Tibial artery (tissue), 4 donors: ENCODE data around the gene KIFC3.

Experiments
- DNase-seq, 2 donors: peaks; one replicate each; pipeline ENCODE4 v3.0.0-alpha.2; 2019
- H3K27ac ChIP-seq, 2 donors: fragments of 200-600 bp; sonication (generic) in 1 of 2; 1 replicate in 1 of 2; 2 replicates in 1 of 2; pipeline ENCODE4 v1.5.1; 2018 to 2019; ENCODE audit warnings: mild to moderate bottlenecking in 1 of 2
- H3K27me3 ChIP-seq, 2 donors: fragments of 200-600 bp; sonication (generic) in 1 of 2; one replicate each; pipeline versions ENCODE4 v1.5.1 to v1.6.0; 2016 to 2019
- H3K36me3 ChIP-seq, 3 donors: fragments of 200-600 bp; sonication (generic) in 2 of 3; one replicate each; pipeline ENCODE4 v1.5.1; 2016 to 2019; ENCODE audit warnings: mild to moderate bottlenecking in 2 of 3
- H3K4me1 ChIP-seq, 4 donors: fragments of 200-600 bp; sonication (generic) in 2 of 4; 1 replicate in 3 of 4; 2 replicates in 1 of 4; pipeline ENCODE4 v1.5.1; 2016 to 2019
- H3K4me3 ChIP-seq, 2 donors: fragments of 200-600 bp; sonication (generic) in 1 of 2; 1 replicate in 1 of 2; 2 replicates in 1 of 2; pipeline ENCODE4 v1.5.1; 2018 to 2019; ENCODE audit warnings: mild to moderate bottlenecking in 2 of 2
- H3K9me3 ChIP-seq, 3 donors: fragments of 200-600 bp; sonication (generic) in 1 of 3; one replicate each; pipeline ENCODE4 v1.5.1; 2016 to 2019
- CTCF ChIP-seq, 2 experiments: fragments of 200-600 bp in 1 of 2; fragments of 450-650 bp in 1 of 2; IDR thresholded peaks; one replicate each; pipeline ENCODE4 v1.5.1; 2017 to 2019; ENCODE audit warnings: antibody characterized with exemption in 2 of 2, mild to moderate bottlenecking in 1 of 2, moderate library complexity in 1 of 2
- intact Hi-C: fragments of 100-400 bp; cut with DNase I; formaldehyde crosslinking; loops from one replicate; pipeline ENCODE4 v1.15.0; 2023; ENCODE audit warnings: low total_unique reads

KIFC3 gene

GRCh38 chr16:57771141-57771785 is 31.0 kb downstream of the KIFC3 start:
- Histone ChIP-seq H3K4me1 (no peaks in the 10 kb centered on the region), H3K4me3 (no peak overlapping the region), H3K36me3 (peaks cover 23 to 64% (median 60%) of the 10 kb centered on the region in 3 donors), H3K27me3 (no peaks in the 10 kb centered on the region), H3K9me3 (no peaks in the 10 kb centered on the region), H3K27ac (no peak overlapping the region)
- intact Hi-C loops = no loop called here
- TF ChIP-seq CTCF (IDR thresholded peaks at IDR 0.05) = no peak
- no peak for DNase-seq

GRCh38 chr16:57770361-57770760 is 31.9 kb downstream of the KIFC3 start:
- Histone ChIP-seq H3K27me3 (no peaks in the 10 kb centered on the region), H3K9me3 (no peaks in the 10 kb centered on the region), H3K36me3 (peaks cover 23 to 64% (median 56%) of the 10 kb centered on the region in 3 donors), H3K4me1 (no peaks in the 10 kb centered on the region), H3K27ac (no peak overlapping the region), H3K4me3 (no peak overlapping the region)
- no peak for TF ChIP-seq CTCF (IDR thresholded peaks at IDR 0.05)
- no peak for DNase-seq
- intact Hi-C loops = no loop called here

DNA sequence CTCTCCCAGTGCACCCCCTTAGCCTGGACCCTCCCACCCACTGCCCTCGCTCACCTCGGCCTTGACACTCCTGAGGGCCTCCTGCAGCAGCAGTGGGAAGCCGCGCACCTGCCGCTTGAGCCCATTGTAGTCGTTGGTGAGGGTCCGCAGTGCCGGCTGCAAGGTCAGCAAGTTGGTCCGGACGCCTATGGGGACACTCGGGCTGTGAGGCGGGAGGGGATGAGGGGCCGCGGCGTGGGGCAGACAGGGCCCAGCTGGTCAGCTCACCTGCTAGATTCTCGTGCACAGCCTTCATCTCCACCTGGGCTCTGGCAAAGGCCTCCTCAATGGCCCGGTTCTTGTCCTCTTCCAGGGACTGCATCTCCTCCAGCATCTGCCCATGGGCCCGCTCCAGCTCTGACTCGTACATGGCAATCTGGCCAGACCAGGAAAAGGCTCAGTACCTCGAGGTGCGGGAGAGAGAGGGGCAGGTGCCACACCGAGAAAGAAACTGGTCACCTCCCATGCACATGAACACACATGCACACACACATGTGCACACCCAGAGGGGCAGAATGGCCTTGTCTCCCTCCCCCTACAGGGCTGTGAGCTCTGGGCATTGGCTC is 32.6 kb downstream of the KIFC3 start:
- no peak for DNase-seq
- peaks cover 23 to 62% (median 50%) of the 10 kb centered on the region in 3 donors for H3K36me3 ChIP-seq
- H3K27me3 ChIP-seq = no peaks in the 10 kb centered on the region
- H3K9me3 ChIP-seq = no peaks in the 10 kb centered on the region
- H3K4me1 ChIP-seq = peaks cover 0 to 2% (median 0%) of the 10 kb centered on the region in 4 donors
- TF ChIP-seq CTCF (IDR thresholded peaks at IDR 0.05) = no peak
- no peak overlapping the region for H3K4me3 ChIP-seq
- no peak overlapping the region for H3K27ac ChIP-seq
- intact Hi-C loops = no loop called here

GRCh38 chr16:57766714-57767348 is 35.5 kb downstream of the KIFC3 start:
- no peak for TF ChIP-seq CTCF (IDR thresholded peaks at IDR 0.05)
- no peak overlapping the region for H3K27ac ChIP-seq
- no peak for DNase-seq
- peaks cover 0 to 2% (median 0%) of the 10 kb centered on the region in 4 donors for H3K4me1 ChIP-seq
- H3K4me3 ChIP-seq = no peak overlapping the region
- no peaks in the 10 kb centered on the region for H3K9me3 ChIP-seq
- peaks cover 23 to 86% (median 66%) of the 10 kb centered on the region in 3 donors for H3K36me3 ChIP-seq
- H3K27me3 ChIP-seq = no peaks in the 10 kb centered on the region
- intact Hi-C loops = no loop called here

GRCh38 chr16:57765160-57765728 is 37.0 kb downstream of the KIFC3 start:
- Histone ChIP-seq H3K4me3 (no peak overlapping the region), H3K36me3 (peaks cover 12 to 86% (median 65%) of the 10 kb centered on the region in 3 donors), H3K4me1 (peaks cover 0 to 2% (median 0%) of the 10 kb centered on the region in 4 donors), H3K27ac (no peak overlapping the region), H3K27me3 (no peaks in the 10 kb centered on the region), H3K9me3 (no peaks in the 10 kb centered on the region)
- intact Hi-C loops = no loop called here
- no peak for TF ChIP-seq CTCF (IDR thresholded peaks at IDR 0.05)
- DNase-seq = no peak
